D721Med (cell line): ENCODE measurements around the gene ALDH1A3.

Source experiments
- DNase-seq: peaks from one replicate; pipeline ENCODE4 v3.0.0; 2011; ENCODE audit warnings: low spot score; ENCODE audit not compliant: insufficient read length
- FAIRE-seq: peaks from 2 replicates; lab custom pipeline; 2011; peaks lifted over from hg19 to GRCh38; lab: Jason Lieb, UNC
- CTCF ChIP-seq: IDR thresholded peaks from 2 replicates; pipeline ENCODE4 v1.5.1; 2012; ENCODE audit warnings: mild to moderate bottlenecking, control low read depth; ENCODE audit not compliant: insufficient read depth; ENCODE audit errors: missing control alignments

ALDH1A3 gene

GRCh38 chr15:100944986-100945385 is 65.4 kb downstream of the ALDH1A3 start:
- no peak for TF ChIP-seq CTCF
- FAIRE-seq (no peak), DNase-seq (no peak)

- TF ChIP-seq CTCF, result no peak
- FAIRE-seq (no peak), DNase-seq (no peak)
These were observed 68.3 kb downstream of the ALDH1A3 start for GRCh38 chr15:100947760-100948429.

GRCh38 chr15:100948430-100948762 is 68.8 kb downstream of the ALDH1A3 start:
- no peak for TF ChIP-seq CTCF
- no peak for DNase-seq
- no peak for FAIRE-seq

GRCh38 chr15:100949691-100950090 is 70.1 kb downstream of the ALDH1A3 start:
- DNase-seq, result no peak
- FAIRE-seq, result no peak
- TF ChIP-seq CTCF, result no peak

- DNase-seq (no peak), FAIRE-seq (no peak)
- no peak for TF ChIP-seq CTCF
These were observed 72.3 kb downstream of the ALDH1A3 start for GRCh38 chr15:100951965-100952364.

GRCh38 chr15:100952566-100952965 is 72.9 kb downstream of the ALDH1A3 start:
- DNase-seq, result no peak
- no peak for FAIRE-seq
- no peak for TF ChIP-seq CTCF

GRCh38 chr15:100958326-100959065 is 78.9 kb downstream of the ALDH1A3 start:
- no peak for FAIRE-seq
- no peak for DNase-seq
- no peak for TF ChIP-seq CTCF
